Right lung (tissue), 5 donors: ENCODE results near the gene ZCWPW1. TPM values are rescaled to one million over a fixed set of nuclear protein-coding genes. Genes with fewer than 3 reads are reported as not detected.
A peak's percentile ranks its signal among the peaks of the same experiment; 100 is the strongest.

Experiments
- DNase-seq, 2 donors: peaks; one replicate each; pipeline ENCODE4 v3.0.0-alpha.2; 2013
- polyA plus RNA-seq, 5 donors: library from polyadenylated mRNA; unstranded; fragments of 120-200 nt; gene quantifications; one replicate each; pipeline versions ENCODE4 v1.2.1 to v1.2.3, GENCODE V29; 2013; ENCODE audit warnings: inconsistent platforms in 1 of 5, low replicate concordance in 1 of 5; ENCODE audit not compliant: insufficient read length in 5 of 5, insufficient read depth in 1 of 5

Gene ZCWPW1
- polyA plus RNA-seq, 5 donors, result 8.2 to 10.4 (median 8.6) TPM

DNA sequence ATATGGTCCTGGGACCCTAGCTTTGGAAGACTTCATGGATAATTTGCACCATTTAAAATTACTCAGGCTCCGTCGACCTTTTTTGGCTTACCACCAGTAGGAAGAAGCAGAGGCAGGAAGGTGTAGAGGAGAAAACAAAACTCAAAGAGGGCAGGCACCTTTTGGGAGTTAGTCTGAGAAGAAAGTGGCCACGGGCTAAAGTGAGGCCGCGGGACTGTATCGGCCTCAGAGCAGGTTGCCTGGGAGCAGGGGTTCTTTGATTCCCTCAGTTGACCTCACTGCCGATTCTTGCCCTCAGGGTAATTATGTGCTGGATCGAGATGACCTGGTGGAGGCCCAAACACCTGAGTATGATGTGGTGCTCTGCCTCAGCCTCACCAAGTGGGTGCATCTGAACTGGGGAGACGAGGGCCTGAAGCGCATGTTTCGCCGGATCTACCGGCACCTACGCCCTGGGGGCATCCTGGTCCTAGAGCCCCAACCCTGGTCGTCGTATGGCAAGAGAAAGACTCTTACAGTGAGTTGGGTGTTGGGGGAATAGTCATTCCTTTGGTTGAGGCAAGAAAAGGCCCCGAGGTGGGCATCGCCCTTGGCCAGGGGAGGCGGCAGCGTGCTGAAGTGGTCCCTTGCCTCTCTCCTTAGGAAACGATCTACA, 4.2 kb upstream of the ZCWPW1 start:
- no peak for DNase-seq

DNA sequence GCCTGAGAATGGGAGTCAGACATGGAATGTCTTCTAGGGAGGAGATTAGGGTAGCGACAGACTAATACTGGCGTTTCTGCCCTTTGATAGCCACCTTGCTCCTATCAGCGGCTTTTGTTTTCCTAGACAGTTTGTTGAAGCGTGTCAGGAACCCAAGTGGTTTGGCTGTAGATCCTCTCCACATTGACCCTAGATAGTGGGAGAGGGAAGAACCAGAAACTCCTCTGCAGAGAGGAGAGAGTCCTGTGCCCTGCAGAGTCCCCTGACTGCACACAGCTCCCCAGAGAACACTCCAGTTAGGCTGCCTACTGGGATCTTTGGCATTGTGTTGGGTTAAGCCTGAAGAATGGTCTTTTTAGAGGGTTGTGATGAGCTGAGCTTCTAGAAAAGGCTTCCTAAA, 3.5 kb upstream of the ZCWPW1 start:
- DNase-seq, result no peak

DNA sequence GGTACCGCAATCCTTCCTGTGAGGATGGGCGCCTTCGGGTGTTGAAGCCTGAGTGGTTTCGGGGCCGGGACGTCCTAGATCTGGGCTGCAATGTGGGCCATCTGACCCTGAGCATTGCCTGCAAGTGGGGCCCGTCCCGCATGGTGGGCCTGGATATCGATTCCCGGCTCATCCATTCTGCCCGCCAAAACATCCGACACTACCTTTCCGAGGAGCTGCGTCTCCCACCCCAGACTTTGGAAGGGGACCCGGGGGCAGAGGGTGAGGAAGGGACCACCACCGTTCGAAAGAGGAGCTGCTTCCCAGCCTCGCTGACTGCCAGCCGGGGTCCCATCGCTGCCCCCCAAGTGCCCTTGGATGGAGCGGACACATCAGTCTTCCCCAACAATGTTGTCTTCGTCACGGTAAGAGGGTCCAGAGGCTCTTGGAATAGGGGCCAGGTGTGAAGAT, 2.8 kb upstream of the ZCWPW1 start:
- DNase-seq, result no peak

DNA sequence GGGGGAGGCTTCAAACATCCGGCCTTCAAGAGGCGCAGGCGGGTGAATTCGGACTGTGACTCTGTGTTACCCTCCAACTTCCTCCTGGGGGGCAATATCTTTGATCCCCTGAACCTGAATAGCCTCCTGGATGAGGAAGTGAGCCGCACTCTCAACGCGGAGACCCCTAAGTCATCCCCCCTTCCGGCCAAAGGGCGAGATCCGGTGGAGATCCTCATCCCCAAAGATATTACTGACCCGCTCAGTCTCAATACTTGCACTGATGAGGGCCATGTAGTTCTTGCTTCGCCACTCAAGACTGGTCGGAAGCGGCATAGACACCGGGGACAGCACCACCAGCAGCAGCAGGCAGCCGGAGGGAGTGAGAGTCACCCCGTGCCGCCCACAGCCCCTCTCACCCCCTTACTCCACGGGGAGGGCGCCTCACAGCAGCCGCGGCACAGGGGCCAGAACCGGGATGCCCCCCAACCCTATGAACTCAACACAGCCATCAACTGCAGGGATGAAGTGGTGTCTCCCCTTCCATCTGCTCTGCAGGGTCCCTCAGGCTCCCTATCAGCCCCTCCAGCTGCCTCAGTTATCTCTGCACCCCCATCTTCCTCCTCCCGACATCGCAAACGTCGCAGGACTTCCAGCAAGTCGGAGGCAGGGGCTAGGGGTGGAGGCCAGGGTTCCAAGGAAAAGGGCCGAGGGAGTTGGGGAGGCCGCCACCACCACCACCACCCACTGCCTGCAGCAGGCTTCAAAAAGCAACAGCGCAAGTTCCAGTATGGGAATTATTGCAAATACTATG, 2.2 kb upstream of the ZCWPW1 start:
- no peak for DNase-seq

DNA sequence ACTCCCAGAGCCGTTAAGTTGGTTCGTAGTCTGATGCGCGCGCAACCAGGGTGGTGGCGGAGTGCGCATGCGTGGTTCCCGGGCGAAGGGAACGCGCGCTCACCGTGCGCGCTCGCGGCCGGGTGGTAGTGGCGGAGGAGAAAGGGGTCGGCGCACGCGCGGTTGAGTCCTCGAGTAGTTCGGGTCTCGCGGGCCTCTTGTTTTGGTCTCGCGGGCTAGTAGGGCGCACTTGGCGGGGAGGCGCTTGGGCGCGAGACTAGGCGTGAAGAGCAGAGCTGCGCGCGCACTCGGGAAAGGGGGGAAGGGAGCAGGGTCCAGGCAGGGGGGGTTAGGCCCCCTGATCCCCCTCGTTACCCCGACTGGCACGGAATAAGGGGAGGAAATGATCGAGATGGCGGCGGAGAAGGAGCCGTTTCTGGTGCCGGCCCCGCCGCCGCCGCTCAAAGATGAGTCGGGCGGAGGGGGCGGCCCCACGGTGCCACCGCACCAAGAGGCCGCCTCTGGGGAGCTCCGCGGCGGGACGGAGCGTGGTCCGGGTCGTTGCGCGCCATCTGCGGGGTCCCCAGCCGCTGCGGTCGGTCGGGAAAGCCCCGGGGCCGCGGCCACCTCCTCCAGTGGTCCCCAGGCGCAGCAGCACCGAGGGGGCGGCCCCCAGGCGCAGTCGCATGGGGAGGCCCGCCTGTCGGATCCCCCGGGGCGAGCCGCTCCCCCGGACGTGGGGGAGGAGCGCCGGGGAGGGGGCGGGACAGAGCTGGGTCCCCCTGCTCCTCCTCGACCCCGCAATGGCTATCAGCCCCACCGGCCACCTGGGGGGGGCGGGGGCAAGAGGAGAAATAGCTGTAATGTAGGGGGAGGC, 1.4 kb upstream of the ZCWPW1 start, which contains the start of gene MEPCE:
MEPCE (plus strand) TSS at position 195 of the 856 bp plus-strand sequence; CDS start at position 383, 188 bp downstream.
- peak; percentile 98 for DNase-seq

DNA sequence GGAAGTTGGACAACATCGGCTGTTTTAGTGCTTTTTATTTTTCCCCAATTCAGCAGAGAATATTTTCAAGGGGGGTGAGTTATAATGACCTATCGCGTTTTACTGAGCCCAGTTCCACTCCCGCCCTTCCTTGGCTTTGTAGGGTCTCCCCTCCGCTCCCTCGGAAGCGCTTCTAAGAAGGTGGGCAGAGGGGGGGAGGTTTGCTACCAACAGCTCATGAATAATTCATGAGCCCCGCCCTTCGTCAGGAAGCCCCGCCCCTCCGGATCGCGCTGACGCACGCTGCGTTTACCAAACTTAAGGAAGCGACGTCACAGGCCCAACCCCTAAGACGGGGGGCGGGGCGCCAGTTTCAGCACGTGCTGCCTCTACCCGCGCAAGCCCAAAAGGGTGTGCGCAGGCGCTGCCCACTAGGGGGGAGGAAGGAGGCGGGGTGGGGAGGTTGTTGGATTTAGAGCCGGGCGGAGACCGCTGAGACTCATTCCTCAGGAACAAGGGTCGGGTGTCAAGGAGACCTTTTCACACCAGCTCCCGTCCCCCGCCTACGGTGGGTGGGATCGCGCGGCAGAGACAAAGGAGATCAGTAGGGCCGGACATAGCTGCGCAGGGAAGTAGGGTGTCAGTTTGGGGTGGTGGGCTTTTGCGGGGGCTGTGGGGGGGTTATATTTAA, 599 bp upstream of the ZCWPW1 start:
- peak; percentile 100 for DNase-seq

DNA sequence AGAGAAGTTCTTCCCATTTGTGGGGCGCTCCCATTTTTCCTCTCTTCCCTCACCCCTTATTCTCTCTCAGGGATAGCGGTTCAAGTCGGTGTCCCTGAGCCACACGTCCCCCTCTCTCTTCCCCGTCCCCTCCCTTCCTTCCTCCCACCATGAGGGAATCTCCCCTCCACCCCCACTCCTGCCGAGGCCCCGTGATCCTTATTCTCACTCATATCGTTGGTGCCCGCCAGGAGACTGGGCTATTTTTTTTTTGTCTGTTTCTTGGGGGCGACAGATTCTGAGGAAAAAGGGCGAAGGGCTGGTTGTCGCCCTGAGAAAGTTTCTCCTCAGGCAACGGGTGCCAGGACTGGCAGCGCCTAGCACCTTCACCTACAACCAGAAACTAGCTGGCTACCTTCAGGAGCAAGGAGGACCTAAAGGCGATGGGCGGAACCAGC, 723 bp downstream of the ZCWPW1 start:
- no peak for DNase-seq

DNA sequence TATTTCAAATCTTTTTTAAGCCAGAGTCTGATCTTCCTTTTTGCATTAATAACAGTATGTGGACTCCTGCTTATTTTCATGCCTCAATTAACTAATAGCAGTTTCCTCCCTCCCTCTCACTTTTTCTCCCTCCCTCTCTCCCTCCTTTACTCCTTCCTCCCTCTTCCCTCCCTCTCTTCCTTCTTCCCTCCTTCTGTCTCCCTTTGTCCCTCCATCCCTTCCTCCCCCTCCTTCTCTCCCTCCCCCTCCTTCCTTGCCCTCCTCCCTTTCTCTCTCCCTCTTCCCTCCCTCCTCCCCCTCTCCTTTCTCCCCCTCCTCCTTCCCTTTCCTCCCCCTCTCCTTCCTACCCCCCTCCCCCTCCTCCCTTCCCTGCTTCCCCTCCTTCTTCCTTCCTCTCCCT, 2.0 kb downstream of the ZCWPW1 start:
- DNase-seq, result no peak

DNA sequence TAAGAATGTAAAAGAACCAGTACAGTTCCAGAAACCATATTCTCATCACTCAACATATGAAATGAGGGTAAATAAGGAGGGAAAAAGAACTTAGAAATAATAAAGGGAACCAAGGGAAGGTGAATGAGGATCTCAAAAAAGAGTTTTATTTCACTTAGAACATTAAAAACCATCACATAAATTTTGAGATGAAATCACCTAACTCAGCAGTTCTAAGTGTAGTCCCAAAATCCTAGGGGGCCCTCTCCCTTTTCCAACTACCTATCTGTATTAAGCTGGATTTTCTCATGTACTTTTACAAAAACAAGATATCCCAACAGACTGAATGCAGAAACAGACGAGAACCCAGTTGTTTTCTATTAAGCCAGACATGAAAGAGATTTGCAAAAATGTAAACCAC, 3.2 kb downstream of the ZCWPW1 start:
- DNase-seq, result no peak

DNA sequence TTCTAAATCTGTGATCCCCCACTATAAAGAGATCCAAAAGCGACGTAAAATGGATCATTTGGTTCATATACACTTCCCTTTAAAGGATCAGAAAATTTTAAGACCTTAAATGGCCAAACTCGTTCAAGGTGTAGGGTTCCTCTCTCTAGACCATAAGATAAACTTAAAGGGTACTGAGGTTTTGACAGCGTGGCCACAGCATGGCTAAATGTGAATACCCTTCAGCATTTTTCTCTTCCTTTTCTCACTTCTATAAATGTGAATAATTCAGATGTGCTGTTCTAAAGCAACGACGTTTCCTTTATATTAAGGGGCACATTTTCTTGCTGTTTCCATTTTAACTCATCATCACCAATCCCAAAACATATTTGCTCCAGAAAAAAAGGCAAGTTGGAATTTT, 5.2 kb downstream of the ZCWPW1 start:
- no peak for DNase-seq

DNA sequence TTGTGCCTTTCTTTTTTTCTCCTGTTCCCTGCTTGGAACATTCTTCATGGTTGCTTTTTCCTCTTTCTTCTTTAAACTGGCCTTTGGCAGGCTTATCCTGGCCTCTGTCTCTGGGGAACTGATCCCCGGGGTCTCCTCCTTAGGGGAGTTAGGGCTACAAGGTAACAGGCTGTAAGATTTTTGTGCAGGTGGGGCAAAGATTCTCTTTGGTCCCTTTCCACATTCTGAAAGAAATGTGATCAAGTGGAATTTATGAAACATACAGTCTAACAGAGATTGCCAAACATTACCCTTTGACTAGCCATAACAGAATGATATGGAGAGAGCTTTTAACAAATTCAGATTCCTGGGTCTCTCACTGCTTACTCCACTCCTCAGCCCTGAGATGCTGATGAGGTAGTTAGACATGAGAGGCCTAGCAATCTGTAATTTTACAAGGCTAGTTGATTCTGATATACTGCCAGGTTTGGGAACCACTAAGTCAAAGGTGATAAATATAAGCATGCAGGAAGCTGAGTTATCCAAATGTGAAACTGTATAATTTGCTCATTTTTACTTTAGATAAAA, 8.8 kb downstream of the ZCWPW1 start:
- no peak for DNase-seq

DNA sequence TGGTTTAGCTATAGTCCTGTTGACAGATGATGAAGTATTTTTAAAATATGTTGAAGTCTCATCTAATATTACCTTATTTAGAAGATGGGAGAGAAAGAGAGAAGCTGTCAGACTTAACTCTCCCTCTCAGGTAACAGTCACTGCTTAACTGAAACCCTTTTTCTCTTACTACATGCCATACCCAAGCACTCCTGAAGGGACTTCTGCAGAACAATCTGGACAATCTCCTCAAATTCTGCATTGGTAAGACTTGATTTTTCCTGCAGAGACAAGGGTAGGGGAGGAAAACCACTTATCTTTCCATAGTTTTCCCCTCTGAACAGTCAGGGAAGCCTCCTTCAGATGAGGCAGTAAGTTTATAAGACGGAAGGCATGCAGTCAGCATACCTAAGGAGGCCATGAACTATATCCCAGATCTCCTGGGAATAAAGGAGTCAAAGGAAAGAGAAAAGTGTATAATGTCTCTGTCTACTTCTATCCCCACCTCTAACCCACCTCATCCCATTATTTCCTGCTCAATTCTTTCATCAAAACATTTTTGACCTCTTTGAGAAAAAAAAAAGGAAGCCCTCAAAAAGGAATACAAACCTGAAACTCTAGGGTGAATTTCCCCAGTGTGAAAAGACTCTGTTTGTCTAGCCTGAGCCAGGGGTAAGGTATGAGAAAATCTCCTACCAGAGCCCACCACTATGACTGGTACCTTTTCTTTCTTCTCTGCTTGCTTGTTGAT, 9.4 kb downstream of the ZCWPW1 start:
- no peak for DNase-seq

DNA sequence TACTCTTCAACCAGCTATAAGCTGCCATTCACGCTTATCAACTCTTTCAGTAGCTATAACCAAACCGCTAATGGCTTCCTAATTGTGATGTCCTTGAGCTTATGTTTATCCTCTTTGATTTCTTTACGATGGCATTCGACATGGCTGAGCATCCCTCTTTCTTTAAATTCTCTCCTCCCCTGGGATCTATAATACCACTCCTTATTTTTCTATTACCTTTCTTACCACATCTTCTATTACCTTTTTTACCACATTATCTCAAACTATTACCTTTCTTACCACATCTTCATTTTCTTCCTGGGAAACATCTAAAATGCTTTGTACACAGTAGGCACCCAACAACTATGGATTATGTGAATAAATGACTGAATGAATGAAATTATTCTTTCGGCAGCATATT, 13.1 kb downstream of the ZCWPW1 start:
- DNase-seq, result no peak

DNA sequence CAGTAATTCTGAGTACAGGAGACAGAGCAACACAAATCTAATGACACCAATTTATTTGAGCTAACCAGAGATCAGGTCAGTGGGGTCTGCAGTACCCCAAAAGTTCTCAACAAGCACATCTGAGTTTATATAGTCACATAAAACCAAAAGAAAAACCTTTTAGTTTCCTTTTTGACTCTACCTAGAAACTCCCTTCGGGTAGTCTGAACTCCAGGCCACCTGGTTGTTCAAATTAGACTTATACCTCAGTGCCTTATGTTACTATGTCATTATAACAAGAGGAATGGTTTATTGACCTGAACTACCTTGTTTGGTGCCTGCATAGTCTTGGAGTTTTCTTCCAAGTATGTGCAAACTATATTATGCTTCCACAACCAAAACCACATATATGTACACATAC, 14.6 kb downstream of the ZCWPW1 start:
- no peak for DNase-seq

DNA sequence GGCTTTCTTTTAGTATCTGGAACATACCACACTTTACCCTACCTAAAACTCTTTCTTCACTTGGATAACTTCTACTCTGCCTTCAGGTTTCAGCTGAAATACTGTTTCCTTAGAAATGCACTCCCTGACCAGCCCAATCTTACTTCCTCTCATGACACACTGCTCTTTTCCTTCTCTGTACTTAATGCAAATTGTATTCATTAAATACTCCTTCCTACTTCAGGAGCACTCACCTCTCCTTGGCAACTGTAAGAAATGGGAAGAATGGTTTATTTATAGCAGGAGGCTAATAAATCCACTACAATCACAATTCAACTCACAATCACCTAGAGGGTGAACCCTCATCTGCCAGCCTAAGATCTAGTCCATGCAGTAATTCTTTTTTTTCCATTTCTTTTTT, 15.2 kb downstream of the ZCWPW1 start:
- DNase-seq, result no peak

DNA sequence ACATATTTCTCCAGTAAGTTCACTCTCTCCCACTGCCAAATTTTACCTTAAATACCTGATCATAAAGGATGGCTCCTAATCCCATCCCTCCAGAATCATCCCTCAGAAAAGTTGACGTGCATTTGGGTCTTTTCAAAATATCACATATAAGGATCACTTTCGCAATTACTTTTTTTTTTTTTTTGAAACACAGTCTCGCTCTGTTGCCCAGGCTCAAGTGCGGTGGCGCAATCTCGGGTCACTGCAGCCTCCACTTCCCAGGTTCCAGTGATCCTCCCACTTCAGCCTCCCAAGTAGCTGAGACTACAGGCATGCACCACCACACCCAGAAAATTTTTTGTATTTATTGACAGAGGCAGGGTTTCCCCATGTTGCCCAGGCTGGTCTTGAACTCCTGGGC, 17.4 kb downstream of the ZCWPW1 start:
- no peak for DNase-seq

DNA sequence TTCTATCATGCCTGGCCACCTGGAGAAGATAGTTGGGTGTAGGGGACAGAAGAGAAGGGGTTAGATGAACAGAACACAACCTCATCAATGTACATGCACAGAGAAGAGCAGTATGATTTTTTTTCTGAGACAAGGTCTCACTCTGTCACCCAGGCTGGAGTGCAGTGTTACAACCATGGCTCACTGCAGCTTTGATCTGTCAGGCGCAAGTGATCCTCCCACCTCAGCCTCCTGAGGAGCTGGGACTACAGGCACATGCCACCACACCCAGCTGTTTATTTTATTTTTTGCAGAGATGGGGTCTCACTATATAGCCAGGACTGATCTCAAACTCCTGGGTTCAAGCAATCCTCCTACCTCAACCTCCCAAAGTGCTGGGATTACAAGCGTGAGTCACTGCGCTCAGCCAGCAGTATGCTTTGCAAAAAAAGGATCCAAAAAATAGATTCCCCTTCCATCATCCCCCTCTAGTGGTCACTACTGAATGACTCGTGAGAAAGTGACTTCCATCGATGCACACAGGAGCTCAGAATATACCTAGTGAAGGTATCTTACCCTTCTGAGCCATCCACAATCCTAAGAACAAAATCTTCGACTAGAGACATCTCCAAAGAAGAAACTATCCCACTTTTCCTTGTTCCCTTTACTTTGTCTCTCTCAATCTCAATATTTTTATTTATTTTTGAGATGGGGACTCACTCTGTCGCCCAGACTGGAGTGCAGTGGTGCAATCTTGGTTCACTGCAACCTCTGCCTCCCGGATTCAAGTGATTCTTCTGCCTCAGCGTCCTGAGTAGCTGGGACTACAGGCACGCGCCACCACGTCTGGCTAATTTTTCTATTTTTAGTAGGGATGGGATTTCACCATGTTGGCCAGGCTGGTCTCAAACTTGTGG, 21.0 kb downstream of the ZCWPW1 start:
- peak in 1 of 2 donors; percentile 32 for DNase-seq

DNA sequence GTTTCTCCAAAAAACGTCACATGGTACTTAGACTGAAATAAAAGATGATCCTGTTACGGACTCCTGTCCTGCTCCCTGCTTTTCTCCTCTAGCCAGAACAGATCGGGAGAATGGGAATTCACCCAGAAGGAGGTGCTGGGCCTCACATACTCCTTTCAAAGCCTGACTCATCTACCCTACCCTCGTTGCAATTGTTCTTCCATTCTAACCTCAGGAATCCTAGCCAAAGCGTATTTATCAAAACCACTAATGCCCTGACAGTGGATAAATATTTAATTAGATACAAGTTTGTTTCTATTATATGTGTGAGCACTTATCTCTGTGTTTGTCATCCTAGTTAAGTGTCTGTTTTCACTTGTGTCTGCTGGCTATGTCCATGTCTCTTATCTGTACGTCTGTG, 21.7 kb downstream of the ZCWPW1 start:
- no peak for DNase-seq

DNA sequence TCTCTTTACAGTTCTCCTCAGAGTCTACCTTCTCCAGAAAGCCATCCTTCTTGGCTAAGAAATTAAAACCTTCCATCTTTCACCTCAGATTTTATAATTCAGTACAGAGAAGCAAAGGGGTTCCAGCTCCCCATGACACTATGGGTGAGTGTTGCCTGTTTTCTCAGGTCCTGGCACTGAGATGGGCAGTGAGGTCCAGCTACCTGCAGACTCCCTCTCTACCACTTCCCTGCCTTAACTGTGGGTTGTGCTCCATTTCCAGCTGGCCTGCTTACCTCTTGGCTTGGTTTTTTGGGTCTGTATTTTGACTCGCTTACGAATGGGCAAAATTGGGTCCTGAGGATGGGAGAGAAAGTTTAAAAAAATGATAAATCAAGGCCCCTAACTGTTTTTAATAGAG, 26.3 kb downstream of the ZCWPW1 start:
- DNase-seq, result no peak

DNA sequence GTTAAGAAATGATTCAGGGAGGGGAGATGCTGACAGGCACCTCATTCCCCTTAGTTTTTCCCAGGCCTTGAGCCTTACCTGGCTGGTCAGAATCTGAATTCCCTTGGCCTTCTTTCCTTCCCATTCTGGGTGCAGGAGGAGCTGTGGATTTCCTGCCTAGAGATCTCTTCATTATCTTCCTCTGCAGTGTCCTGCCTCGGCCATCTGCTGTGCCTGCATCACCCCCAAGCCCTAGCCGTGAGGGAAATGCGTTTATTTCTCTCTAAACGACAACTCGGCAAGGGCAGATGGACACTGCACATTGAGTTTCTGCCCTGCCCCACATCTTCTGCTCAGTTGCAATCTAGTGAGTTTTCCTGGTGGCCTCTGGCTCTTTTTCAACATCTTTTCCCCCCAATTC, 26.7 kb downstream of the ZCWPW1 start:
- DNase-seq, result no peak
